AG04450 (cell line): ENCODE data around the gene CCDC51. TPM values are rescaled to one million over a fixed set of nuclear protein-coding genes. Genes with fewer than 3 reads are reported as not detected.
"Not testable (repeated sequence)": the region's sequence is repeated elsewhere in the genome, so short reads cannot be mapped to it uniquely, and the experiment has no call there.

Experiments
- CTCF ChIA-PET: fragments of 300-600, 350-600 bp; formaldehyde crosslinking; extraction: SDS; loops from one replicate; lab custom pipeline; 2022; ENCODE audit warnings: antibody characterized with exemption, inconsistent platforms; lab: Charles Lee
- POLR2A ChIA-PET: fragments of 350-600 bp; formaldehyde crosslinking; extraction: SDS; loops from one replicate; lab custom pipeline; 2021; ENCODE audit warnings: antibody characterized with exemption, inconsistent platforms; lab: Yijun Ruan, JAX
- DNase-seq: peaks from one replicate; pipeline ENCODE4 v3.0.0-alpha.2; 2011; ENCODE audit warnings: low read depth, low spot score
- H3K27ac ChIP-seq: one replicate; pipeline ENCODE4 v1.5.1; 2012; ENCODE audit warnings: low read depth, low read length, control low read depth
- H3K27me3 ChIP-seq: one replicate; pipeline ENCODE4 v1.6.0; 2012; ENCODE audit warnings: low read length; ENCODE audit not compliant: control insufficient read depth, insufficient read depth
- H3K4me3 ChIP-seq: 2 replicates; pipeline ENCODE4 v1.5.1; 2011; ENCODE audit warnings: mild to moderate bottlenecking, low read depth, low read length, control low read depth
- H3K9me3 ChIP-seq: 2 replicates; pipeline ENCODE4 v1.5.1; 2012; ENCODE audit warnings: low read length; ENCODE audit not compliant: control insufficient read depth, insufficient read depth
- polyA plus RNA-seq: library from polyadenylated mRNA; depleted of rRNA; stranded (reverse); fragments of >200 nt; gene quantifications from 2 replicates; pipeline ENCODE4 v1.2.3, GENCODE V29; 2011
- TF ChIP-seq, protein P1 (sequence below): IDR thresholded peaks from 2 replicates; pipeline ENCODE4 v1.5.1; 2011; ENCODE audit warnings: low read depth, low read length, control low read depth, inconsistent platforms

CCDC51 gene
- polyA plus RNA-seq, 1 experiment, result 9.5 TPM

DNA sequence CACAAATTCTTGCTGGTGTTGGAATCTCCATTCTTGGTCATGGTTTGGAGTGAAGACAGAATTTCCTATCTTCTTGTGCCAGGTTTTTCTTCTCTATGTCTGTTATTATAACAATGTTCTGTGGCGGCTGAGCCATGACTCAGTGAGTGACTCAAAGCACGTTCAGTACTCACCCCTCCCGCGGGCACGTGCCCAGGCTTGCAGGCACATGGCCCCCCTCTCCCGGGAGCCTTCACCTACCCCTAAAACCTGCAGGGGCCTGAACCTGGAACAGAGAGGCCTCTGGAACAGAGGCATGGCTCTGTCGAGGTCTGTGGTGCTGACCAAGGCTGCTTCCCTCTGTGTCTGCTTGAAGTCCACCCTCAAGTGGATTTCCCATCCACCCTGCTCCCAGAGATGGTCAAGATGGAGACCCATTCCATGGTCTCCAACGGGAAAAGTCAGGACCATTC, 37.6 kb downstream of the CCDC51 start:
- CTCF ChIA-PET, result interaction anchor here (7.6 kb wide), 1 partner anchor 32 kb away, joined by 402 read pairs; the partner anchor contains the start of genes CCDC51, PLXNB1 and TMA7

DNA sequence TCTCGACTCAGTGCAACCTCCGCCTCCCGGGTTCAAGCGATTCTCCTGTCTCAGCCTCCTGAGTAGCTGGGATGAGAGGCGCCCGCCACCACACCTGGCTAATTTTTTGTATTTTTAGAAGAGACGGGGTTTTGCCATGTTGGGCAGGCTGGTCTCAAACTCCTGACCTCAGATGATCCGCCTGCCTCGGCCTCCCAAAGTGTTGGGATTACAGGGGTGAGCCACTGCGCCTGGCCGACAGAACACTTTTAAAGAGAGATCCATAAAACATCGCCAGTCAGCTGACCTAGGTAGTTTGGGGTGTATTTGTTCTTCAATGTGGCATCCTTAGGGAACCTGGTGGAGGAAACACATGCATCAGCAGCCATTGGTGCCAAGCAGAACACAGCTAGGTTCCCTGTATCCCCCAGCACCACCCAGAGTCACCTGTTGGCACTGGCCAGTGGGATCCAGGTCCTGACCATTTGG, 38.5 kb downstream of the CCDC51 start:
- not testable (repeated sequence) for H3K4me3 ChIP-seq, H3K27me3 ChIP-seq, H3K9me3 ChIP-seq, DNase-seq
- CTCF ChIA-PET, result interaction anchor here (0.6 to 7.6 kb wide), 21 partner anchors 10 to 339 kb away, joined by 3 to 402 read pairs (median 5); partner anchors contain the start of genes ATRIP, CCDC51, PLXNB1 and TMA7
- peak overlapping the region; percentile 77 for H3K27ac ChIP-seq
- POLR2A ChIA-PET, result interaction anchor here (1.0 to 1.1 kb wide), 2 partner anchors 35 to 45 kb away, joined by 6 to 13 read pairs; partner anchors contain the start of gene ATRIP

More for the DNA sequence above, 37.6 kb downstream of the CCDC51 start:
- POLR2A ChIA-PET, result no interaction called here
- Histone ChIP-seq H3K4me3 (no peak overlapping the region), H3K9me3 (no peaks in the 10 kb centered on the region; the same call in 1 of the 2 replicates), H3K27me3 (no peaks in the 10 kb centered on the region), H3K27ac (peak overlapping the region; percentile 77)
- DNase-seq, result peak; percentile 77
- TF ChIP-seq, protein P1, sequence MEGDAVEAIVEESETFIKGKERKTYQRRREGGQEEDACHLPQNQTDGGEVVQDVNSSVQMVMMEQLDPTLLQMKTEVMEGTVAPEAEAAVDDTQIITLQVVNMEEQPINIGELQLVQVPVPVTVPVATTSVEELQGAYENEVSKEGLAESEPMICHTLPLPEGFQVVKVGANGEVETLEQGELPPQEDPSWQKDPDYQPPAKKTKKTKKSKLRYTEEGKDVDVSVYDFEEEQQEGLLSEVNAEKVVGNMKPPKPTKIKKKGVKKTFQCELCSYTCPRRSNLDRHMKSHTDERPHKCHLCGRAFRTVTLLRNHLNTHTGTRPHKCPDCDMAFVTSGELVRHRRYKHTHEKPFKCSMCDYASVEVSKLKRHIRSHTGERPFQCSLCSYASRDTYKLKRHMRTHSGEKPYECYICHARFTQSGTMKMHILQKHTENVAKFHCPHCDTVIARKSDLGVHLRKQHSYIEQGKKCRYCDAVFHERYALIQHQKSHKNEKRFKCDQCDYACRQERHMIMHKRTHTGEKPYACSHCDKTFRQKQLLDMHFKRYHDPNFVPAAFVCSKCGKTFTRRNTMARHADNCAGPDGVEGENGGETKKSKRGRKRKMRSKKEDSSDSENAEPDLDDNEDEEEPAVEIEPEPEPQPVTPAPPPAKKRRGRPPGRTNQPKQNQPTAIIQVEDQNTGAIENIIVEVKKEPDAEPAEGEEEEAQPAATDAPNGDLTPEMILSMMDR, result no peak

DNA sequence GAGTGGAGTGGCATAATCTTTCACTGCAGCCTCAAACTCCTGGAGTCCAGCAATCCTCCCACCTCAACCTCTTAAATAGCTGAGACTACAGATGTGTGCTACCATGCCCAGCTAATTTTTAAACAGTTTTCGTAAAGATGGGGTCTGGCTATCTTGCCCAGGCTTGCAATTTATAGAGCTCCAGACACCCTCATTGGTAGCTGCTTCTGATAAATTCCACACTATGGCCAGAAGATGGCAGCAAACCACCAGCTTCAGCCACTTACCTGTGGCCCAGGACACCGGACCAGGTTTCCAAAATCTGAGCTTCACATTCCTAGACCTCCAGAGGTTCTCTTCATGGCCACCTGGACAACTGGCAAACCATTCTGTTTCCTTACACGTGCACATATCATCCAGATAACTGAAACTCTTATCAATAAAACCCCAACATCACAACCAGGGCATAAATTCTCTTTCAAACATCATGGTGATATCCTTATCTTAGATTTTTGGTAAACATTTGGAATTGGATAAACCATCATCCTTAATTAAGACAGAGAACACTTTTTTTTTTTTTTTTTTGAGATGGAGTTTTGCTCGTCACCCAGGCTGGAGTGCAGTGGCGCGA, 39.0 kb downstream of the CCDC51 start:
- DNase-seq, result no peak
- Histone ChIP-seq H3K4me3 (no peak overlapping the region), H3K27ac (no peak overlapping the region), H3K27me3 (no peaks in the 10 kb centered on the region), H3K9me3 (no peaks in the 10 kb centered on the region; the same call in 1 of the 2 replicates)
- ChIA-PET CTCF (interaction anchor here (0.5 to 7.6 kb wide), 33 partner anchors 8 to 339 kb away, joined by 3 to 402 read pairs (median 4); partner anchors contain the start of genes ATRIP, CCDC51, PLXNB1 and TMA7), POLR2A (interaction anchor here (1.0 to 1.1 kb wide), 2 partner anchors 35 to 46 kb away, joined by 6 to 13 read pairs; partner anchors contain the start of gene ATRIP)
- TF ChIP-seq, protein P1, result peak; percentile 75

DNA sequence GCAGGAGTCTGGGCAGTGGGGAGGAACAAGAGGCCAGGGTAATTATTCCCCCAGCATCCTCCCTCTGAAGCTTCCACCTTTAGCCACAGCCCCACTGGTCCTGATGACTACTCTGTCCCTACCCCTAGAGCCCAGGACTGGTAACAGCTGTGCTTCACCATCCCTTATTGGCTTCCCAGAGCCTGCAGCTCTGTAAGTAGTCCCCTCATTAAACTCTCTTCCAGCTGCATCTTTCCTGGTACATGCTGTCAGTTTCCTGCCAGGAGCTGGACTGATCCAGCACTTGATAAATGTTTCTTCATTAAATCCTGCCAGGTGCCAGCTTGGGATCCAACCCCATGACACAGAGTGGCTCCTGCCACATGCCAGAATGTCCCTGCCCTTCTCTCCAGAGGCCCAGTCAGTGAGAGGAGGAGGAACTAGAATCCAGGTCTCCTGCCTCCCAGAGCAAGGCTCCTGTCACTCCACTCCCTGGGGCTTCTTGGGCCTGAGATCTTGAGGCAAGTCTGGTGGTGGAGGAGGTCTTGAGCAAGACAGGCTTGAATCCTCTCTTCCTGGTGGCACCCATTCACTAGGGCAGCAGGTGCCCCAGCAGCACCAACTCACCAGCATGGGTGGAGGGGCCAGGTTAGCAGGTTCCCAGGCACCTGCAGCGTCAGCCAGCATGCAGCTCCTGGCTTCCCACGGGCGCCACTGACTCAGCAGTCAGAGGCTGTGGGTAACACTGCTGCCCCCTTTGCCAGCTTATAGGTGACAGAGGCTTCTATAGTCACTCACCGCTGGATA, 40.3 kb downstream of the CCDC51 start:
- TF ChIP-seq, protein P1, result no peak

DNA sequence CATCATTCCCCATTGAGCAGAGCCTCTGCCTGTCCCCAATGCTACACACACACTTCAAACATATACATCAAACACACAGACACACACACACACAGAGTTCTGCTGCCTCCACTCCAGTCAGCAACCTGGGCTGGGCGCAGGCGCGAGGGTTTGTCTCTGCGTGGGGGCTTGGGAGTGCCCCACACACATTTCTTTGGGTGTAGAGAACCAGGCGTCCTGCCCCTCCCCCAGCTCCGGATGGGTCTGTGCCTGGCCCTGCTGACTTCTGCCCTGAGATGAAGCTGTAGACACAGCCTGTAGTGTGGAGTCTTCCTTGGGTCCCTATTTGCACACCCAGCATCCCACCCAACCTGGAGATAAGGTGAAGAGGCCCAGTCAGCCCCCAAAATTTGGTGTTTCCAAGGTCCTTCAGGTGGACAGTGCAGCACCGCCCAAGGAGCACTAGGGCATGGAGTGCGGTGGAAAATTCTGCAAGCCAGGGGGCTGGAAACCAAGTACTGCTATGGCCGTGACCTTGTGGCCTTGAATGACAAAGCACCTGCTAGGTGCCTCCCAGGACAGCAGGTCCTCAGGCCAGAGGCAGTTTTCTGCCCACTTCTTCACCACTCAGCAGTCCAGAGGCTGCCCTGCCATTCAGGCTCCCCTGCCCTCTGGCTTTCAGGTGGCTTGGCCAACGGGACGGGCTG, 41.1 kb downstream of the CCDC51 start:
- TF ChIP-seq, protein P1, result no peak
- H3K4me3 ChIP-seq, result no peak overlapping the region
- ChIA-PET POLR2A (no interaction called here), CTCF (interaction anchor here (0.8 to 7.6 kb wide), 2 partner anchors 10 to 35 kb away, joined by 3 to 402 read pairs; partner anchors contain the start of genes CCDC51, PLXNB1 and TMA7)
- no peak for DNase-seq
- H3K27me3 ChIP-seq, result peaks cover 7% of the 10 kb centered on the region
- H3K27ac ChIP-seq, result no peak overlapping the region
- no peaks in the 10 kb centered on the region for H3K9me3 ChIP-seq

More for the DNA sequence above, 40.3 kb downstream of the CCDC51 start:
- CTCF ChIA-PET, result interaction anchor here (0.7 to 7.6 kb wide), 10 partner anchors 9 to 205 kb away, joined by 3 to 402 read pairs (median 8); partner anchors contain the start of genes CCDC51, PLXNB1, TMA7 and ZNF589
- Histone ChIP-seq H3K27ac (no peak overlapping the region), H3K27me3 (peaks cover 7% of the 10 kb centered on the region), H3K9me3 (no peaks in the 10 kb centered on the region), H3K4me3 (no peak overlapping the region)
- POLR2A ChIA-PET, result no interaction called here
- DNase-seq, result no peak
